Muscle of leg (tissue), 11 donors: ENCODE data around the gene AKR1C2. TPM values are rescaled to one million over a fixed set of nuclear protein-coding genes. Genes with fewer than 3 reads are reported as not detected.
"Not testable (repeated sequence)": the region's sequence is repeated elsewhere in the genome, so short reads cannot be mapped to it uniquely, and the experiment has no call there.

ENCODE experiments used
- DNase-seq: peaks from one replicate; pipeline ENCODE4 v3.0.0; 2013
- H3K27ac ChIP-seq: one replicate; pipeline ENCODE4 v1.5.1; 2013; ENCODE audit warnings: mild to moderate bottlenecking, low read length, control low read depth
- H3K27me3 ChIP-seq: one replicate; pipeline ENCODE4 v1.6.1; 2013; ENCODE audit warnings: low read length; ENCODE audit not compliant: control insufficient read depth, insufficient read depth
- H3K36me3 ChIP-seq: one replicate; pipeline ENCODE4 v1.6.1; 2013; ENCODE audit warnings: low read length; ENCODE audit not compliant: control insufficient read depth, insufficient read depth
- H3K4me1 ChIP-seq: one replicate; pipeline ENCODE4 v1.6.1; 2013; ENCODE audit warnings: low read length; ENCODE audit not compliant: control insufficient read depth, insufficient read depth
- H3K4me3 ChIP-seq: one replicate; pipeline ENCODE4 v1.5.1; 2013; ENCODE audit warnings: low read length, control low read depth
- H3K9me3 ChIP-seq: replicated peaks from 2 replicates; pipeline ENCODE4 v1.6.1; 2013; ENCODE audit warnings: low read depth, low read length; ENCODE audit not compliant: control insufficient read depth
- WGBS: methylation state at CpG from one replicate; pipeline ENCODE4 v1.1.5; 2013; ENCODE audit warnings: missing lambda C conversion rate; ENCODE audit not compliant: insufficient coverage; 5-methylcytosine and 5-hydroxymethylcytosine counted together
- polyA plus RNA-seq, 8 donors: library from polyadenylated mRNA; unstranded; fragments of 120-200 nt; gene quantifications; one replicate each; pipeline versions ENCODE4 v1.2.1 to v1.2.3, GENCODE V29; 2013; ENCODE audit warnings: inconsistent platforms in 1 of 8, low replicate concordance in 1 of 8; ENCODE audit not compliant: insufficient read length in 8 of 8, insufficient read depth in 1 of 8
- total RNA-seq: library from RNA; stranded (reverse); fragments of 120-200 nt; gene quantifications from one replicate; pipeline ENCODE4 v1.2.4, GENCODE V29; 2013

Gene AKR1C2
- total and polyA plus RNA-seq, 9 donors = 9.2 to 14.4 (median 11.4) TPM

DNA sequence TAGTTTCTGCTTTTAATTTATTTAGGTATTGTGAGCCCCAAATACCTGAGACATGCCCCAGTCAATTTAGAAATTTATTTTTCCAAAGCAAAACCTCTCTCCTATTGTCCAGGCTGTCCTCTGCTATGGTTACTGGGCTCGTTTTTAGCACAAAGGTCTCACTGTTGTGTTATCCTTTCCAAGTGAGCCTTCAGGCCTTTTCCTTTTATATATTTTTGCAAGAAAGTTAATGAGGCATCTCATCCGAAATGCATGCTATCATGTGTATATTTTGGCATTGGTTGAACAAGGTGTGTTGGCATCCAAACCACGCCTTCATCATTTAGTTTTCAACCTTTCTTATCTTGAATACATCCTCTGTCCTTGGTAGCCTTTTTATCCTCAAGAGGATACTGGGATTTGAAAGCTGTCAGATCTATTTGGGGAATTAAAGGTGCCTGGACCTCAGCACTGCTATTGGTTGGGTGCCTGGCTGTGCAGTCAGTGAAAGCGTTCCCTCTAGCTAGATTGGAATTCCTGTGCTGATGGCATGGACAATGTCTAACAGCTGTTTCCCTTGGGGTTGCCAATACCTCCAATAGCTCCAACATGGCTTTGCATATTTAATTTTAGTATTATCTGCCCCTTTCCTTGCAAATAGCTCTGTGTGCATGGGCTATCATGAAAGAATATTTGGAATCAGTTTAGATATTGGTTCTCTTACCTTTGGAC, 10.7 kb upstream of the AKR1C2 start:
- H3K36me3 ChIP-seq, H3K9me3 ChIP-seq, H3K4me3 ChIP-seq, DNase-seq, H3K4me1 ChIP-seq, H3K27ac ChIP-seq, H3K27me3 ChIP-seq: not testable (repeated sequence)
- WGBS = no CpG with 5 or more reads among the region's 4 CpGs

DNA sequence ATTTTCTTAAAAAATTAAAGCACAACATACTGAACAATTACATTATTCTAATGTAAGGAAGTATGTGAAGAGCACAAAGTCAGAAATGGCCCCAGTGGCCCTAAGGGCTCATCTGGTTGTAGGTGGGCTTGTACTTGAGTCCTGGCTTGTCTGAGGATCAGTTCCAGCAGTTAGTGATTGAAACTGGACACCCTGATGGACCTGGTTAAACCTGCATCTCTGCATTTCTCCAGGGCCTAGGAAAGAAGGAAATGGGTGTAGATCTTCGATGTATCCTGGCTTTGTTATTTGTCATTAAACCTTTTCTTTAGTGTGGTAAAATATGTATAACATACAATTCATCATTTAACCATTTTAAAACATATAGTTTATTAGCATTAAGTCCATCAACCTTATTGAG, 9.7 kb upstream of the AKR1C2 start:
- no peaks in the 10 kb centered on the region for H3K36me3 ChIP-seq
- no CpG with 5 or more reads among the region's 1 CpG for WGBS
- no peaks in the 10 kb centered on the region for H3K9me3 ChIP-seq
- peaks cover 4% of the 10 kb centered on the region for H3K4me1 ChIP-seq
- H3K27ac ChIP-seq = no peak overlapping the region
- H3K4me3 ChIP-seq = no peak overlapping the region
- no peak for DNase-seq
- no peaks in the 10 kb centered on the region for H3K27me3 ChIP-seq

DNA sequence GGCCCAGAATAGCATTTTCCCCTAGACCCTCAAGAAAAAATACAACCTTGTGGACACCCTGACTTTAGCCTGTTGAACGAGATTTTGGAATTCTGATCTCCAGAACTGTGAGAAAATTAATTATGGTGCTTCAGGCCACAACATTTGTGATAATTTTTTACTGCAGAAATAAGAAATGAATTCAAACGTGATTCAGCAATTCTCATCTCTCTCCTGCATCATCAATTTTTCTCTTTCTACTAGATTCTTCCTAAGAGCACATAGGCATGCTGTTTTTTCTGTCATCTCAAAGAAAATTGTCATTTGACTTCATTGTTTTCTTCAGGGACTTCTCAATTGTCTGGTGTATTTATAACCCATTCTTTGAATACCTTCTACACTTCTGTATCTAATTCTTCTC, 8.9 kb upstream of the AKR1C2 start:
- WGBS = 20% methylated on average over 1 of the region's 2 CpGs
- no peaks in the 10 kb centered on the region for H3K27me3 ChIP-seq
- H3K9me3 ChIP-seq = no peaks in the 10 kb centered on the region
- no peaks in the 10 kb centered on the region for H3K4me1 ChIP-seq
- H3K27ac ChIP-seq = no peak overlapping the region
- no peak for DNase-seq
- no peaks in the 10 kb centered on the region for H3K36me3 ChIP-seq
- no peak overlapping the region for H3K4me3 ChIP-seq

DNA sequence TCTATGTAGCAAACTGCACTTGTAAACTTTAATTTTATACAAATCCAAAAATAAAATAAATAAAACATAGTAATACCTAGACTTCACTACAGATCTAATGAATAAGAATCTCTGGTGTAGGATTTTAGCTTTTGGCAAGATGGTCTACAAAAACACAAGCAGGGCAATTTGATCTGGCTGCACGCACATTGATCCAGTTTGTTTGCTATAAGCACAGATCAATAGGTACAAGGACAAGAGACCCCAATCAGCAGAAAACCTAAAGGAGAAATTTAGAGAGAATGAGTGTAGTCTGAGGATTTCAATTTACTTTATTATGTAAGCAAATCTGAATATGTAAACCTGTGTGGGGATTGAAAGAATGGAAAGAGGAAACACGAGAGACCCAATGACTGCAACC, 7.7 kb upstream of the AKR1C2 start:
- H3K4me1 ChIP-seq, H3K27me3 ChIP-seq, DNase-seq, H3K9me3 ChIP-seq, H3K36me3 ChIP-seq, H3K4me3 ChIP-seq, H3K27ac ChIP-seq: not testable (repeated sequence)
- WGBS = 71% methylated on average over 1 of the region's 2 CpGs

GRCh38 chr10:5010043-5010442, 6.4 kb upstream of the AKR1C2 start:
- not testable (repeated sequence) for H3K9me3 ChIP-seq, H3K4me1 ChIP-seq, H3K27me3 ChIP-seq, H3K36me3 ChIP-seq, DNase-seq, H3K27ac ChIP-seq, H3K4me3 ChIP-seq
- WGBS = 80% methylated on average over 1 of the region's 7 CpGs

DNA sequence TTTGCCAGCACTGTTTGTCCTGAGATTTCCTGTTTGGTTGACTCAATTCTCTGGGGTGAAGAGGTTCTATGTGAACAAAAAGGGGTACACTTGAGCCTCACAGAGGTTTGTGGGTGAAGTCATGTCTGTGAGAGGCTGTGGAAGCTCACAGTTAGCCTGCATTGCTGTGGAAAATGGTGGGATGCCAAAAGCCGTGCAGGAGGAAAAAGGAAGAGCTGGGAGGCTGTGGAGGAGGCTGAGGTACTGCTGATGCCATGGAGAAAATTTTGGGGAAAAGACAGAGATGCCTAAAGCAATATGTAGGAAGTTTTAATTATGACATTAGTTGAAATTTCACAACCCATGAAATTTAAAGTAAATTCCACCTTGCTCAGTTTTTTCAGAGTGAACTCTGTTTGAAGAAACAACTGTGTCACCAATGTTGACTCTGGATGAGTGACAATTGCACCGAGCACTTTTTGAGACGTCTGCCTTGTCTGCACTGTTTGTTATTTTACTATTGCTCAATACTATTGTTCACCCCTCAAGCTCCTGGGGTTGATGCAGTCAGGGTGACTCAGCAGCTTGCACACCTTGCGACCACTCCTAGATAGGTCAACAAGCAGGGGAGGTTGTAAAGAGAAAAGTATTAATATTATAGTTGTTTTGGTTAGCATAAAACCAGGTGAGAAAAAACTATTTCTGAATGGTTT, 5.3 kb upstream of the AKR1C2 start:
- not testable (repeated sequence) for H3K36me3 ChIP-seq, H3K27me3 ChIP-seq, H3K4me1 ChIP-seq, H3K9me3 ChIP-seq, H3K4me3 ChIP-seq, DNase-seq, H3K27ac ChIP-seq
- WGBS = 33% methylated on average over 1 of the region's 4 CpGs

DNA sequence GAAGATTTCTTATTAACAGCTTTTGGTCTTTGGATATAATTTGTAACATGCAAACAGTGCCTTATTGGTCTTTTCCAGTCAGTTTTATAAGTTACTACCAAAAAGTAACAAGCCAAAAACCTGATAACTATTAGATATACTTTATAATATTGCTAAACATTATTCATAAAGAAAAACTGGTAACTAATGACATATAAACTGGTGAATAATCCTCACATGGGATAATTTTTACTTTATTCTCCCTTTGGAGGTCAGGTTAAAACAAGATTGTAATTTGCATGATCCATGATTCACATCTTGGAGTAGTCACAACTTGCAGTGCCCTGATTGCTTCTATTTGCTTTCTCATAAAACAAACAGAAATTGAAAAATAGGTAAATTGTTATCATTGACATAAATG, 844 bp upstream of the AKR1C2 start:
- DNase-seq, H3K9me3 ChIP-seq, H3K36me3 ChIP-seq, H3K27me3 ChIP-seq, H3K27ac ChIP-seq, H3K4me1 ChIP-seq, H3K4me3 ChIP-seq: not testable (repeated sequence)

- DNase-seq, H3K36me3 ChIP-seq, H3K27me3 ChIP-seq, H3K4me3 ChIP-seq, H3K4me1 ChIP-seq, H3K27ac ChIP-seq, H3K9me3 ChIP-seq: not testable (repeated sequence)
- no CpG with 5 or more reads among the region's 1 CpG for WGBS
Observed at GRCh38 chr10:5004030-5004385, 351 bp upstream of the AKR1C2 start.

GRCh38 chr10:5002013-5002727, 1.5 kb downstream of the AKR1C2 start:
- H3K27me3 ChIP-seq = no peaks in the 10 kb centered on the region
- H3K9me3 ChIP-seq = no peaks in the 10 kb centered on the region
- H3K4me1 ChIP-seq = no peaks in the 10 kb centered on the region
- no peaks in the 10 kb centered on the region for H3K36me3 ChIP-seq
- no peak for DNase-seq
- no CpG with 5 or more reads among the region's 2 CpGs for WGBS
- no peak overlapping the region for H3K4me3 ChIP-seq
- H3K27ac ChIP-seq = no peak overlapping the region

GRCh38 chr10:4998671-4999070, 5.0 kb downstream of the AKR1C2 start:
- Histone ChIP-seq H3K36me3 (no peaks in the 10 kb centered on the region), H3K4me3 (no peak overlapping the region), H3K27me3 (no peaks in the 10 kb centered on the region), H3K27ac (no peak overlapping the region), H3K4me1 (no peaks in the 10 kb centered on the region), H3K9me3 (no peaks in the 10 kb centered on the region)
- no peak for DNase-seq
- WGBS = no CpG with 5 or more reads among the region's 5 CpGs
